Motor neuron (in vitro differentiated cells): Measurements from ENCODE around the gene SMARCB1. TPM values are rescaled to one million over a fixed set of nuclear protein-coding genes. Genes with fewer than 3 reads are reported as not detected.

Experiments used
- ATAC-seq, 8 experiments: fragments of 200-7000 bp; cut with Tn5 transposase; replicated peaks in 6 of 8; 2 replicates each; pipeline ENCODE4 v1.8.0; 2021; ENCODE audit warnings: mild to moderate bottlenecking in 8 of 8, moderate library complexity in 8 of 8
- H3K27ac ChIP-seq, 2 donors: fragments of 250-450 bp; sonication (Bioruptor Pico); 2 replicates each; pipeline ENCODE4 v1.9.0; 2021; ENCODE audit warnings: antibody characterized with exemption in 2 of 2, mild to moderate bottlenecking in 2 of 2, moderate library complexity in 1 of 2
- H3K4me1 ChIP-seq, 2 donors: fragments of 250-450 bp; sonication (Bioruptor Pico); replicated peaks in 1 of 2; 2 replicates each; pipeline ENCODE4 v1.6.1; 2021; ENCODE audit warnings: antibody characterized with exemption in 2 of 2, mild to moderate bottlenecking in 2 of 2, moderate library complexity in 1 of 2
- H3K4me3 ChIP-seq, 5 donors: fragments of 250-450 bp; sonication (Bioruptor Pico); 2 replicates each; pipeline ENCODE4 v1.9.0; 2021; ENCODE audit warnings: antibody characterized with exemption in 5 of 5, mild to moderate bottlenecking in 5 of 5, moderate library complexity in 4 of 5
- WGBS, 10 experiments: fragments of 450-650 bp; shearing (Covaris generic); methylation state at CpG; one replicate each; pipeline ENCODE4 v1.0.0; 2022; 5-methylcytosine and 5-hydroxymethylcytosine counted together
- in situ Hi-C, 9 experiments: fragments of 400-800 bp; cut with MboI; loops; one replicate each; pipeline ENCODE4 v1.15.0; 2021; ENCODE audit warnings: low sequenced_read_pairs in 9 of 9, low pct_unique_long_range_greater_than_20kb in 2 of 9; ENCODE audit not compliant: unreplicated experiment in 9 of 9
- total RNA-seq, 8 experiments: library from RNA; unstranded; fragments of 300-600 nt; gene quantifications; 2 replicates each; pipeline versions ENCODE4 v1.2.3 to v1.2.4, GENCODE V29; 2022

The SMARCB1 gene
- total RNA-seq, 8 experiments from 2014 or later, result 58.9 to 177 (median 101) TPM

DNA sequence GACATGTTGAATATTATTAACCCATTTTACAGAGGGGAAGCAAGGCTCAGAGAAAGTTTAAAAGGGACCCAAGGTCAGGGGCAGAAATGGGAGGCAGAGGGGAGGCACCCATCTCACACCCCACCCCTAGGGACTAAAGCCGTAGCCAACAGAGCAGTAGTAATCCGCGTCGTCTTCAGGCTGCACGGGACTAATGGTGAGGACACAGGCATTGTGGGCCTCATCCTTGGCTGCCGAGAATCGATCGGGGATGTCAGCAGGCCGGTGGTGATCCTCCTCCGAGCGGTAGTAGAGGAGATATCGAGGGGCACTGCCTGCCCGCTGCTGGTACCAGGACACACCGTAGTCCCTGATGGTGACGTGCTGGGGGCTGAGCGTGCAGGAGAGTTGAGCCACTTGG is 34.0 kb upstream of the SMARCB1 start:
- 80% methylated on average over 2 of the region's 16 CpGs; no CpG with 5 or more reads in 9 of the 10 experiments for WGBS, 10 experiments
- in situ Hi-C loops, result no loop called here
- ATAC-seq, result no peak

DNA sequence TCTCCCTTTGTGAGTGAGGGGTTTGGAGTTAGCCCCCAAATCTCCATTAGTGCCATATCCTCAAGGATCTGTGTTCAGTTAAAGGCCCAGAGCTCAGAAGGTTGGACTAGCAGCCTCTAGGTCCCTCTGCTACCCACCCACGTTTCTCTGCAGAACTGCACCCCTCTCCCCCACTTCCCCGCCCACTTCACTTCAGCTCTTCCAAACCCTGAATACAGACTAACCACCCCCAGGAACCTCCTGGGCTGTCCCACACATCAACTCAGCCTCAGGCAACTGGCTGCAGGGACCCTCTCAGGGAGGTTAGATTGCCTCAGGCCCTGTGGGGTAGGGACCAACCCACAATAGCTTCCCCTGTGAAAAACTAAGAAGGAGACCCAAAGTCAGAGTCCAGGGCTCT is 33.4 kb upstream of the SMARCB1 start:
- no peak overlapping the region for H3K4me3 ChIP-seq
- ATAC-seq, result no peak
- no peak overlapping the region for H3K27ac ChIP-seq
- peaks cover 12 to 15% of the 10 kb centered on the region in 2 donors for H3K4me1 ChIP-seq
- in situ Hi-C loops, result no loop called here
- 80% methylated on average over 2 of the region's 2 CpGs; no CpG with 5 or more reads in 9 of the 10 experiments for WGBS, 10 experiments

More for the DNA sequence above, 34.0 kb upstream of the SMARCB1 start:
- Histone ChIP-seq H3K4me3 (no peak overlapping the region), H3K27ac (no peak overlapping the region), H3K4me1 (peaks cover 12 to 15% of the 10 kb centered on the region in 2 donors)

DNA sequence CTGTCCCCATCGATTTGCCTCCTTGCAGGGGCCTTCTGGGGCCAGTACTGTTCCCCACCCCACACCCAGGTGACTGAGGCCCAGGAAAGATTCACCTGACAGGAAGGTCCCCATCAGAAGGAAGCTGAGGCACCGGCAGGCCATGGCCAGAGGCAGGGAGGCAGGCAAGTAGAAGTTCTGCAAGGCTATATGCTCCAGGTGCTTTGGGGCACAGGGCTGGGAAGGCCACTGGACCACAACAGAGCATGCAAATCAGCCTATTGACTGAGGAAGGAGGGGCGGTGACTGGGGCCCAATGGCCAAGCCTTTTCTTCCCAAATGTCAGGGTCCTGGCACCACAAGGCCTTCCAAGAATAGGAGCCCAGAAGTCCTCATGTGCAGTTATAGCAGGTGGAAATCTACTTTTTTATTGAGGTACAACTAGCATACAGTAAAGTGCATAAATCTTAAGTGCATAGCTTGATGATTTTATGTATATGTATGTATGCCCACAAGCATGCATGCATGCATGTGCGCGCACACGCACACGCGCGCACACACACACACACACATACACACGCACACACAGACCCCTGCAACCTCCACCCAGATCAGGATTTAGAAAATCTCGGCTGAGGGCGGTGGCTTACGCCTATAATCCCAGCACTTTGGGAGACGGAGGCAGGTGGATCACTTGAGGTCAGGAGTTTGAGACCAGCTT is 32.4 kb upstream of the SMARCB1 start, which contains the start of gene VPREB3:
VPREB3 (minus strand) TSS at position 206 of the 700 bp plus-strand sequence; CDS start at position 144, 62 bp downstream.
- Histone ChIP-seq H3K4me3 (no peak within 1 kb of the TSS), H3K27ac (no peak within 1 kb of the TSS), H3K4me1 (peaks cover 12 to 15% of the 10 kb centered on the region in 2 donors)
- in situ Hi-C loops, result no loop called here
- no peak for ATAC-seq
- WGBS, 10 experiments, result 78 to 96% (median 86%) methylated on average over 1 to 8 of the region's 14 CpGs; no CpG with 5 or more reads in 2 of the 10 experiments

DNA sequence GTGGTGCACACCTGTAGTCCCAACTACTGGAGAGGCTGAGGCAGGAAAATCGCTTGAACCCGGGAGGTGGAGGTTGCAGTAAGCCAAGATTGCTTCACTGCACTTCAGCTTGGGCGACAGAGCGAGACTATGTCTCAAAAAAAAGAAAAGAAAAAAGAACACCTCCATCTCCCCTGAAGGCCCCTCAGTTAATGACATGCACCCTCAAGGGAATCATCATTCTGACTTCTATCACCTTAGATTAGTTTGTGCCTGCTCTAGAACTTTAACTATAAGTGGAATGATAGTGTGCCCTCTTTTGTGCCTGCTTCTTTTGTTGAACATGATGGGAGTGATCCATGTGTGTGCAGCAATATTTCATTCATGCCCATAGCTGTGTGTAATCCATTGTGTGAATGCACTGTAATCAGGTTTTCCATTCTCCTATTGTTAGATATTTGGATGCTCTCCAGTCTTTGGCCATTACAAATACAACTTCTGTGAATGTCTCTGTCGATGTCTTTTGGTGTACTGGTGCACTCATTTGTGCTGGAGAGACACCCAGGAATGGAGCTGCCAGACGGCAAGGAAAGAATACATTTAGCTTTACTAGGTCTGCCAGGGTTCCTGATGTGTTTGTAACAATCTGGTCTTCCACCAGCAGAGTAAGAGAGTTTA is 31.7 kb upstream of the SMARCB1 start:
- Histone ChIP-seq H3K4me1 (peaks cover 6 to 8% of the 10 kb centered on the region in 2 donors), H3K27ac (no peak overlapping the region), H3K4me3 (no peak overlapping the region)
- ATAC-seq, result no peak
- in situ Hi-C loops, result no loop called here
- 56 to 100% (median 75%) methylated on average over 2 to 5 of the region's 6 CpGs; no CpG with 5 or more reads in 2 of the 10 experiments for WGBS, 10 experiments

GRCh38 chr22:23755711-23756110 is 31.1 kb upstream of the SMARCB1 start:
- WGBS, 10 experiments, result 0 to 86% (median 54%) methylated on average over 1 to 5 of the region's 8 CpGs; no CpG with 5 or more reads in 5 of the 10 experiments
- Histone ChIP-seq H3K4me1 (peaks cover 6 to 7% of the 10 kb centered on the region in 2 donors), H3K27ac (no peak overlapping the region), H3K4me3 (no peak overlapping the region)
- ATAC-seq, result no peak
- in situ Hi-C loops, result no loop called here

- in situ Hi-C loops, result no loop called here
- Histone ChIP-seq H3K4me3 (no peak overlapping the region), H3K4me1 (peaks cover 2 to 3% of the 10 kb centered on the region in 2 donors), H3K27ac (no peak overlapping the region)
- 0 to 75% (median 70%) methylated on average over 1 to 2 of the region's 4 CpGs; no CpG with 5 or more reads in 5 of the 10 experiments for WGBS, 10 experiments
- no peak for ATAC-seq
Measured at GRCh38 chr22:23756891-23757290, 29.9 kb upstream of the SMARCB1 start.

DNA sequence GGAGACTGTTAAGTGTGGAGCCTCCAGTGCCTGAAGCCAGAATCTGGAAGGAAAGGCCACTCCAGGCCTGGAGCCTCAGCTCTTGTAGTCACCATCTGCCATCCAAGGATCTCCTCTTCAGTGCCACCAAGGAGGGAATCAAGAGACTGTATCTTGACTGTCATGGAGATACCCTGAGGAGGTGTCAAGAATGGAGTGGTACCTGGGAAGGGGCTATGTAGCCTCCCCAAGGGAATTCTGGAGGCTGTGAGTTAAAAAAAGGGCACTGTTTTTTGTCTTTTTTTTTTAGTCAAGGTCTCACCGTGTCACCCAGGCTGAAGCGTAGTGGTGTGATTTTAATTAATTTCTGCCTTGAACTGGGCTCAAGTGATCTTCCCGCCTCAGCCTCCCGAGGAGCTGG is 27.2 kb upstream of the SMARCB1 start:
- in situ Hi-C loops, result no loop called here
- no peak overlapping the region for H3K27ac ChIP-seq
- H3K4me3 ChIP-seq, result no peak overlapping the region
- no peak for ATAC-seq
- peaks cover 13 to 20% of the 10 kb centered on the region in 2 donors for H3K4me1 ChIP-seq
- 67 to 100% (median 86%) methylated on average over 1 to 3 of the region's 4 CpGs; no CpG with 5 or more reads in 6 of the 10 experiments for WGBS, 10 experiments

DNA sequence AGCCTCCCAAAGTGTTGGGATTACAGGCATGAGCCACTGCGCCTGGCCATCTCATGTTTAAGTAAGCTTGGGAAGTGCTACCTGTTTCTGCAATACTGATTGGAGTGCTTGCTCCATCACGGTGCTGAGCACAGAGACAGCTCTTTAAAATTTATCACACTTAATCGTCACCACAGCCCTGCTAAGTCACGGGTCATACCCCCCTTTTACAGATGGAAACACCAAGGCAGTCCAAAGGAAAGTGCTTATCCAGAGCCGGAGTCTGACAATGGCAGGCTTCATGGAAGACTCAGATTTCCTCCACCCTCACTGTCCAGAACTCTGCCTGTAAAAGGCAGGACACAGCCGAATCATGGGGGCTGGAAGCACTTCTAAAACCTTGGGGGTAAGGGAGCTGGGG is 26.7 kb upstream of the SMARCB1 start:
- in situ Hi-C loops, result no loop called here
- peaks cover 15 to 21% of the 10 kb centered on the region in 2 donors for H3K4me1 ChIP-seq
- WGBS, 10 experiments, result 60 to 100% (median 95%) methylated on average over 1 to 6 of the region's 6 CpGs; no CpG with 5 or more reads in 5 of the 10 experiments
- no peak overlapping the region for H3K27ac ChIP-seq
- ATAC-seq, result no peak
- no peak overlapping the region for H3K4me3 ChIP-seq

GRCh38 chr22:23762842-23763578 is 23.8 kb upstream of the SMARCB1 start, which contains the start of gene C22orf15:
Gene C22orf15, plus strand, starts transcription at chr22:23762990. Its CDS starts 317 bp downstream, at chr22:23763307.
- H3K4me1 ChIP-seq, result peaks cover 30 to 42% of the 10 kb centered on the region in 2 donors
- H3K4me3 ChIP-seq, result no peak within 1 kb of the TSS
- peak in 3 of 8 experiments; percentile 6 to 37 (median 13) for ATAC-seq
- in situ Hi-C loops, result no loop called here
- peak within 1 kb of the TSS in 1 of 2 donors; percentile 18 for H3K27ac ChIP-seq
- whole genome bisulfite sequencing, 10 experiments, result 48 to 60% methylated on average over 3 of the region's 23 CpGs; no CpG with 5 or more reads in 8 of the 10 experiments

DNA sequence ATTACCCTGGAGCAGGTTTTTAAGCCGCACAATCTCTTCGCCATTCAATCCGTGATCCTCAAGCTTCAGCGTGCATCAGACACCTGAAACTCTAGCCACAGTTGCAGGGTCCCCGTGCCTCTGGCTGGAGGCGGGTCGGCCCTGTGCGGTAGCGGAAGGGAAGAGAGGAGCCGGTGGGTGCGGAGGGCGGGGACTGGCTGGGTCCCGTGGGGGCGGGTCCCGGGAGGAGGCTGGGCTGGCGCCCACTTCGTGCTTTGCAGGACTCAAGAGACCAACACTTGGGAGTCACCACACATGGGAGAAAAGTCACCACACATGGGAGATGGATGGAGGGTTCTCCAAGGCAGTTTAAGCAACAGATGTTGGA is 23.2 kb upstream of the SMARCB1 start:
- peak in 1 of 8 experiments; percentile 3 for ATAC-seq
- 80% methylated on average over 2 of the region's 17 CpGs; no CpG with 5 or more reads in 9 of the 10 experiments for WGBS, 10 experiments
- H3K27ac ChIP-seq, result no peak overlapping the region
- no peak overlapping the region for H3K4me3 ChIP-seq
- peaks cover 32 to 44% of the 10 kb centered on the region in 2 donors for H3K4me1 ChIP-seq
- in situ Hi-C loops, result no loop called here

DNA sequence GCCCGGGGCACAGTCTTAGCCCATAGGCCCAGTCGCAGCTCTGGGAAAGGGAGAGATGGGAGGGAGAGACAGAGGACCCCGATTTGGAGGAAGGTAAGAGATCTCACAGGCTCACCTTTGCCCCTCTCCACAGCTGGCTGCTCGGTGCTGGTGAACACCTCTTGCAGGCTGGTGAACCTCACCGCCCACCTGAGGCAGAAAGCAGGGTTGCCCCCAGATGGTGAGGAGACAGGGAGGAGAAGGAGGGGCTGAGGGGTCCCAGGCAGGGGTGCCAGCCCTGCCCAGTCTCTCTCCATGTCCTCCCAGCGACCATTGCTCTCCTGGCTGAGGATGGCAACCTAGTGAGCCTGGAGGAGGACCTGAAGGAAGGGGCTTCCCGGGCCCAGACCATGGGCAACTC is 22.8 kb upstream of the SMARCB1 start:
- Histone ChIP-seq H3K4me3 (no peak overlapping the region), H3K27ac (no peak overlapping the region), H3K4me1 (peaks cover 36 to 48% of the 10 kb centered on the region in 2 donors)
- in situ Hi-C loops, result no loop called here
- ATAC-seq, result no peak
- WGBS, 10 experiments, result 30 to 83% (median 70%) methylated on average over 1 to 2 of the region's 7 CpGs; no CpG with 5 or more reads in 7 of the 10 experiments

DNA sequence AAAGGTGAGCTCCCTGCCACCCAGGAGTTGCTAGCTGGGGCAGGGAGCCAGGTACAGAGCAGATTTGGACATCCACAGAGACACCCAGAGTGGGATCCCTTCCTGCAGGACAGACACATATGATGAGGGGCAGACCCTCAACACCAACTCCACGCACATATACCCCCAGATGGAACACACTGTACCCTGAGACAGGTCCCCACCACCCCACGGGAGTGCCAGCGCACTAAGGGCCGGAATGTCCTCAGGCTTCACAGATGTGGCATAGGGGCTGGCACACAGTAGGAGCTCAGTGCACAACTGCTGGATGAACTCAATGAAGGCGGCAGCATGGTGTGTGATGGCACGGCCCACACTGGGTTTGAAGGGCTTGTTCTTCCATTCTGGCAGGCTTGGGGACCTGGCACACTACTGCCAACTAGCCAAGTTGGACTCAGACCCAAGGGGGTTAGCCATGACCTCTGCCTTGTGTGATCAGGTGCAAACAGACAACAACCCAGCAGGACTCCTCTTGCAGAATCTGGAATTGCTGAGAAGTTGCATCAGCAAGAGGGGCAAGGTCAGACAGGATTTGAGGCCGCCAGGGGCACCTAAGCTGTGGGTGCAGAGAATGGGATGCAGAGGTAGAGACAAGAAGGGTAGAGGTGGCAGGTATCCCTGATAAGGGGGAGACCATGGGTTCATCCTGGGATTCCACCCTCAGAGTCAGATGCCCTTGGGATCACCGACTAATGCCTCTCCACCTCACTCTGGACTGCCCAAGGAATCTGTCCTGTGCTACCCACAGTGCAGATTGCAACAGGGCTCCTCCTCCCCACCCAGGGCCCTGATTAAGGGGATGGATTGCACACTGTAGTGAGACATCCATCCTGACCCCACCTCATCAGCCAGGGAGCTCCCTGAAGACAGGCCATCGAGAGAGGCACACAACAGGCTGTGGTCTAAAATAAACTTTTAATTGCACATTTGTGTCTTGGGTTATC is 21.6 kb upstream of the SMARCB1 start:
- Histone ChIP-seq H3K4me3 (no peak overlapping the region), H3K4me1 (peaks cover 38 to 55% of the 10 kb centered on the region in 2 donors), H3K27ac (no peak overlapping the region)
- no peak for ATAC-seq
- in situ Hi-C loops, result no loop called here
- 40 to 100% (median 92%) methylated on average over 1 to 7 of the region's 9 CpGs; no CpG with 5 or more reads in 5 of the 10 experiments for WGBS, 10 experiments
